ENCODE results near the gene HIP1. TPM values are rescaled to one million over a fixed set of nuclear protein-coding genes. Genes with fewer than 3 reads are reported as not detected.

The HIP1 gene
- total RNA-seq, 2 experiments from 2014 or later, result 5.2 to 5.6 TPM

GRCh38 chr7:75578081-75578480 lies 160.7 kb downstream of the HIP1 start:
- Mint-ChIP-seq H3K36me3 (ENCODE audit: low read depth) (no peaks in the 10 kb centered on the region), H3K27ac (no peak overlapping the region), H3K9me3 (no peaks in the 10 kb centered on the region), H3K4me3 (no peak overlapping the region), H3K27me3 (no peaks in the 10 kb centered on the region), H3K4me1 (ENCODE audit: low read depth) (no peaks in the 10 kb centered on the region)
- POLR2A ChIA-PET, result no interaction called here
- intact Hi-C loops (cut with micrococcal nuclease), result no loop called here
- ATAC-seq, result no peak
- TF ChIP-seq, protein P1, sequence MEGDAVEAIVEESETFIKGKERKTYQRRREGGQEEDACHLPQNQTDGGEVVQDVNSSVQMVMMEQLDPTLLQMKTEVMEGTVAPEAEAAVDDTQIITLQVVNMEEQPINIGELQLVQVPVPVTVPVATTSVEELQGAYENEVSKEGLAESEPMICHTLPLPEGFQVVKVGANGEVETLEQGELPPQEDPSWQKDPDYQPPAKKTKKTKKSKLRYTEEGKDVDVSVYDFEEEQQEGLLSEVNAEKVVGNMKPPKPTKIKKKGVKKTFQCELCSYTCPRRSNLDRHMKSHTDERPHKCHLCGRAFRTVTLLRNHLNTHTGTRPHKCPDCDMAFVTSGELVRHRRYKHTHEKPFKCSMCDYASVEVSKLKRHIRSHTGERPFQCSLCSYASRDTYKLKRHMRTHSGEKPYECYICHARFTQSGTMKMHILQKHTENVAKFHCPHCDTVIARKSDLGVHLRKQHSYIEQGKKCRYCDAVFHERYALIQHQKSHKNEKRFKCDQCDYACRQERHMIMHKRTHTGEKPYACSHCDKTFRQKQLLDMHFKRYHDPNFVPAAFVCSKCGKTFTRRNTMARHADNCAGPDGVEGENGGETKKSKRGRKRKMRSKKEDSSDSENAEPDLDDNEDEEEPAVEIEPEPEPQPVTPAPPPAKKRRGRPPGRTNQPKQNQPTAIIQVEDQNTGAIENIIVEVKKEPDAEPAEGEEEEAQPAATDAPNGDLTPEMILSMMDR (IDR thresholded peaks at IDR 0.05), result no peak
- CTCF ChIA-PET, result interaction anchor here (0.7 to 1.3 kb wide), 3 partner anchors 17 to 442 kb away, joined by 3 read pairs; no protein-coding TSS in a partner anchor
- DNase-seq, result no peak

DNA sequence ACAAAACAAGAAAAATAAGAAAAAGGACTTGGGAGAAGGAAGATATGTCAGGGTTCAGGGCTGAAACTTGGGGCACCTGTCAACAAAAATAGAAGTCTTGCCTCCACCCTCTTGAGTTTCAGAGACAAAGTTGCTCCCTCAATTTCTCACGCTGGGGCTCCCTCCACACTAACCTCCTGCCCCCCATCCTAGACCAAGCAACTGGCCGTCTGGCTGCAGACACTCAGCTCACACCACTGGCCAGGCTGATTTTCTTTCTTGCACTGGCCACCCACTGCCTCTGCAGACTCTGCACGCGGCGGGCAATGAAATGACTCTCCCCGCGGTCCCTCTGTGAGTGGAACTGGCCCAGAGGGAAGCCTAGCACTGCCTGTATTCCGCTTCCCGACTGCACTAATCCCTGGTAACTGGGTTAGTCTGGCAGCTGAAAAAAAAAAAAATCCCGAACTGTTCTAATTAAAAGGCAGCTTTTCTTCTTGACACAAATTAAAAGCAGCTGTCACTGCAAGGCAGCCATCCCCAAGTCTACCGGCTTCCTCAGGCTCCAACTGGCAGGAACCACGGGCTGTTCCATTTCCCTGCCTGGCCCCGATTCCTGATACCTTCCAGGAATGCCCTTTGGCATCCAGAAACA lies 163.1 kb downstream of the HIP1 start:
- no peaks in the 10 kb centered on the region for H3K27me3 Mint-ChIP-seq
- CTCF ChIA-PET, result no interaction called here
- no peaks in the 10 kb centered on the region for H3K9me3 Mint-ChIP-seq
- H3K4me3 Mint-ChIP-seq, result no peak overlapping the region
- H3K4me1 Mint-ChIP-seq (ENCODE audit: low read depth), result no peaks in the 10 kb centered on the region
- H3K36me3 Mint-ChIP-seq (ENCODE audit: low read depth), result no peaks in the 10 kb centered on the region
- DNase-seq (no peak), ATAC-seq (no peak)
- TF ChIP-seq, protein P1 (IDR thresholded peaks at IDR 0.05), result no peak
- H3K27ac Mint-ChIP-seq, result no peak overlapping the region
- intact Hi-C loops (cut with micrococcal nuclease), result no loop called here
- POLR2A ChIA-PET, result interaction anchor here (1.3 kb wide), 1 partner anchor 10 kb away, joined by 3 read pairs; no protein-coding TSS in a partner anchor

DNA sequence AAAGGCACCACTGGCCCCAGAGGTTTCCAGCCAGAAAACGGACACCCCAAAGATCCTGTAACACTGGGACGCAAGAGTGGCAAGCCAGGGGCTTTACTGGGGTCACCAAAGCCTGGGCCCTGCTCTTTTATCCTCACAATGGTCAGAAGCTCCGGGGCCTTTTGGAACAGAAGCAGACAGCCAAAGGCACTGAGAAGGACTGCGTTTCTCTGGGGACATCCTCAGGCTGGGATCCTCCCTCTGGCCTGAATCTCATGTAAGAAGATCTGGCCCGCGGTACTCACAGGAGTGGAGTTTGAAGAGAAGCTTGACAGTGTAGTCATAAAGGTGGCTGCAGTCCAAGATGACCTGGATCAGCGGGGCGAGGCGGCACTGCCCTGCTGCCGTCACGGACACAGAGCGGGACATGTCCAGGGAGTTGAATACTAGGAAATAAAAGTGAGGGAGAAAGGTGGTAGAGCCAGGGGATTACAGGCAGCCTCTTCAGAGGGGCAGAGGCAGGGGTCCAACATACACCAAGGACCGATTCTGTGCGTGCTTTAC lies 165.2 kb downstream of the HIP1 start:
- TF ChIP-seq, protein P1 (IDR thresholded peaks at IDR 0.05), result no peak
- ATAC-seq, result no peak
- no peaks in the 10 kb centered on the region for H3K27me3 Mint-ChIP-seq
- CTCF ChIA-PET, result no interaction called here
- no peaks in the 10 kb centered on the region for H3K9me3 Mint-ChIP-seq
- H3K36me3 Mint-ChIP-seq (ENCODE audit: low read depth), result no peaks in the 10 kb centered on the region
- H3K4me3 Mint-ChIP-seq, result no peak overlapping the region
- POLR2A ChIA-PET, result no interaction called here
- H3K4me1 Mint-ChIP-seq (ENCODE audit: low read depth), result no peaks in the 10 kb centered on the region
- intact Hi-C loops (cut with micrococcal nuclease), result no loop called here
- no peak overlapping the region for H3K27ac Mint-ChIP-seq
- no peak for DNase-seq

DNA sequence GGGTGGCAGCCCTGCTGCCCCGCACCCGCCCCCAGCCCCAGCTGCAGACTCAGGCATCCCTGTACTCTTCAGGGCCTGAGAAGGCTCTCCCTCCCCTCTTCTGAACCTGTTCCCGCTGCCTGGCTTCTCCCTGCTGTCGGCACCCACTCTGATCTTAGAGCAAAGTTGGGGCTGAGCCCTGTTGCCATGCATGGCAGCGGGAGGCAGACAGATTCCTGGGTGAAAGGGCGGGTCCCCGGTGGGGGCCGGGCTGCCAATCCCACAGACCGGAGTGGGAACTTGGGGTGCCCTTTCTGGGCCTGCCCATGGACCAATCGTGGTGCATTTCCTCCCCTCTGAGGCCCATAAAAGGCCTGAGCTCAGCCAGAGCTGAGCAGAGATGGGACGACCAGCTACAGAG lies 165.9 kb downstream of the HIP1 start:
- Mint-ChIP-seq H3K9me3 (no peaks in the 10 kb centered on the region), H3K4me3 (no peak overlapping the region), H3K27me3 (no peaks in the 10 kb centered on the region), H3K36me3 (ENCODE audit: low read depth) (no peaks in the 10 kb centered on the region), H3K27ac (no peak overlapping the region), H3K4me1 (ENCODE audit: low read depth) (no peaks in the 10 kb centered on the region)
- DNase-seq (no peak), ATAC-seq (no peak)
- CTCF ChIA-PET, result no interaction called here
- TF ChIP-seq, protein P1 (IDR thresholded peaks at IDR 0.05), result no peak
- POLR2A ChIA-PET, result no interaction called here
- intact Hi-C loops (cut with micrococcal nuclease), result no loop called here

- no peak overlapping the region for H3K4me3 Mint-ChIP-seq
- no peaks in the 10 kb centered on the region for H3K9me3 Mint-ChIP-seq
- DNase-seq (no peak), ATAC-seq (no peak)
- no peaks in the 10 kb centered on the region for H3K4me1 Mint-ChIP-seq (ENCODE audit: low read depth)
- intact Hi-C loops (cut with micrococcal nuclease), result no loop called here
- H3K27me3 Mint-ChIP-seq, result no peaks in the 10 kb centered on the region
- ChIA-PET CTCF (no interaction called here), POLR2A (no interaction called here)
- H3K27ac Mint-ChIP-seq, result no peak overlapping the region
- H3K36me3 Mint-ChIP-seq (ENCODE audit: low read depth), result no peaks in the 10 kb centered on the region
- TF ChIP-seq, protein P1 (IDR thresholded peaks at IDR 0.05), result no peak
Measured at GRCh38 chr7:75572396-75572795, 166.3 kb downstream of the HIP1 start.

Data from activated CD8-positive, alpha-beta T cell treated with anti-CD3 and anti-CD28 coated beads for 36 hours (primary cell).